GM10266 (cell line): Measurements from ENCODE around the gene MAPK7.

Experiments
- DNase-seq: peaks from one replicate; pipeline ENCODE4 v3.0.0; 2012; ENCODE audit errors: extremely low spot score
- CTCF ChIP-seq: IDR thresholded peaks from 2 replicates; pipeline ENCODE4 v1.5.1; 2012; ENCODE audit warnings: mild to moderate bottlenecking, low read depth; ENCODE audit not compliant: control insufficient read depth, insufficient read depth; ENCODE audit errors: missing control alignments

The MAPK7 gene

GRCh38 chr17:19381741-19382444 lies 3.6 kb downstream of the MAPK7 start:
- no peak for TF ChIP-seq CTCF

GRCh38 chr17:19382531-19383444 lies 4.5 kb downstream of the MAPK7 start:
- DNase-seq, result no peak
- no peak for TF ChIP-seq CTCF

More at GRCh38 chr17:19381741-19382444, 3.6 kb downstream of the MAPK7 start:
- no peak for DNase-seq

- no peak for TF ChIP-seq CTCF
- DNase-seq, result no peak
Measured at GRCh38 chr17:19383681-19384470, 5.6 kb downstream of the MAPK7 start.

GRCh38 chr17:19384723-19385391 lies 6.6 kb downstream of the MAPK7 start:
- no peak for DNase-seq
- TF ChIP-seq CTCF, result no peak

GRCh38 chr17:19385521-19385983 lies 7.3 kb downstream of the MAPK7 start:
- no peak for DNase-seq
- TF ChIP-seq CTCF, result no peak

GRCh38 chr17:19386051-19386929 lies 8.0 kb downstream of the MAPK7 start:
- DNase-seq, result no peak
- TF ChIP-seq CTCF, result no peak
